GM18861 (cell line): Measurements from ENCODE around the gene KCNT2.

Source experiments
- ATAC-seq: cut with Tn5 transposase; IDR thresholded peaks from one replicate; pipeline ENCODE4 v1.9.1; 2021; ENCODE audit not compliant: unreplicated experiment

Gene KCNT2

GRCh38 chr1:196401452-196401833, 206.8 kb downstream of the KCNT2 start:
- no peak for ATAC-seq

GRCh38 chr1:196400478-196401451, 207.5 kb downstream of the KCNT2 start:
- no peak for ATAC-seq

- ATAC-seq: no peak
These were observed 208.5 kb downstream of the KCNT2 start for GRCh38 chr1:196399713-196400112.

GRCh38 chr1:196393742-196394141, 214.5 kb downstream of the KCNT2 start:
- ATAC-seq: no peak

GRCh38 chr1:196393282-196393681, 215.0 kb downstream of the KCNT2 start:
- ATAC-seq: no peak

- ATAC-seq: no peak
These were observed 220.5 kb downstream of the KCNT2 start for GRCh38 chr1:196387766-196388165.

GRCh38 chr1:196385109-196385508, 223.1 kb downstream of the KCNT2 start:
- no peak for ATAC-seq

GRCh38 chr1:196382383-196382782, 225.9 kb downstream of the KCNT2 start:
- ATAC-seq: no peak

- ATAC-seq: peak; percentile 66
These were observed 226.7 kb downstream of the KCNT2 start for GRCh38 chr1:196381544-196381943.

- ATAC-seq: no peak
These were observed 227.9 kb downstream of the KCNT2 start for GRCh38 chr1:196380316-196380715.

GRCh38 chr1:196377811-196378210, 230.4 kb downstream of the KCNT2 start:
- ATAC-seq: no peak

- ATAC-seq: no peak
These were observed 231.5 kb downstream of the KCNT2 start for GRCh38 chr1:196376630-196377328.

GRCh38 chr1:196373798-196374197, 234.4 kb downstream of the KCNT2 start:
- no peak for ATAC-seq

- peak; percentile 77 for ATAC-seq
These were observed 235.2 kb downstream of the KCNT2 start for GRCh38 chr1:196372896-196373536.

- ATAC-seq: no peak
These were observed 240.4 kb downstream of the KCNT2 start for GRCh38 chr1:196367838-196368237.

GRCh38 chr1:196366817-196367495, 241.3 kb downstream of the KCNT2 start:
- no peak for ATAC-seq

- ATAC-seq: no peak
These were observed 247.0 kb downstream of the KCNT2 start for GRCh38 chr1:196361112-196361714.

- ATAC-seq: no peak
These were observed 250.3 kb downstream of the KCNT2 start for GRCh38 chr1:196357913-196358312.

- ATAC-seq: no peak
These were observed 252.9 kb downstream of the KCNT2 start for GRCh38 chr1:196355206-196355786.

GRCh38 chr1:196344453-196344852, 263.8 kb downstream of the KCNT2 start:
- no peak for ATAC-seq
